OCI-LY1 (cell line): ENCODE measurements around the gene GRIK3.
"Not testable (repeated sequence)": the region's sequence is repeated elsewhere in the genome, so short reads cannot be mapped to it uniquely, and the experiment has no call there.

ENCODE experiments used
- H2AFZ ChIP-seq: fragments of 200-600 bp; sonication (generic), shearing (Covaris generic); 2 replicates; pipeline ENCODE4 v1.6.0; 2014; ENCODE audit warnings: antibody characterized with exemption, mild to moderate bottlenecking, low read length
- H3F3A ChIP-seq: fragments of 200-600 bp; sonication (generic), shearing (Covaris generic); 2 replicates; pipeline ENCODE4 v1.6.0; 2014; ENCODE audit warnings: mild to moderate bottlenecking, antibody characterized with exemption, low read length, moderate library complexity; ENCODE audit not compliant: insufficient read depth
- H3K27ac ChIP-seq: fragments of 200-600 bp; sonication (generic); 2 replicates; pipeline ENCODE4 v1.5.1; 2014; ENCODE audit warnings: low read length, mixed run types, mild to moderate bottlenecking, low read depth; ENCODE audit not compliant: poor library complexity, severe bottlenecking
- H3K27me3 ChIP-seq: fragments of 200-600 bp; sonication (generic); 2 replicates; pipeline ENCODE4 v1.6.0; 2014; ENCODE audit warnings: antibody characterized with exemption, mild to moderate bottlenecking, low read length, moderate library complexity; ENCODE audit not compliant: insufficient read depth
- H3K36me3 ChIP-seq: fragments of 200-600 bp; sonication (generic); 2 replicates; pipeline ENCODE4 v1.6.1; 2014; ENCODE audit warnings: mild to moderate bottlenecking, antibody characterized with exemption, low read length, moderate library complexity, mixed read lengths; ENCODE audit not compliant: insufficient read depth
- H3K4me1 ChIP-seq: fragments of 200-600 bp; sonication (generic); 2 replicates; pipeline ENCODE4 v1.5.1; 2014; ENCODE audit warnings: mild to moderate bottlenecking, low read length, moderate library complexity; ENCODE audit not compliant: insufficient read depth, severe bottlenecking
- H3K4me2 ChIP-seq: fragments of 200-600 bp; sonication (generic), shearing (Covaris generic); 2 replicates; pipeline ENCODE4 v1.6.1; 2014; ENCODE audit warnings: low read length
- H3K4me3 ChIP-seq: fragments of 200-600 bp; sonication (generic); 2 replicates; pipeline ENCODE4 v1.5.1; 2014; ENCODE audit warnings: low read length, low read depth, mild to moderate bottlenecking, mixed read lengths; ENCODE audit not compliant: poor library complexity, severe bottlenecking
- H3K79me2 ChIP-seq: fragments of 200-600 bp; shearing (Covaris generic); 2 replicates; pipeline ENCODE4 v1.6.1; 2016; ENCODE audit warnings: mixed run types, low read length, mixed read lengths; ENCODE audit not compliant: insufficient read depth
- H3K9ac ChIP-seq: fragments of 200-600 bp; sonication (generic), shearing (Covaris generic); 2 replicates; pipeline ENCODE4 v1.6.1; 2014; ENCODE audit warnings: mild to moderate bottlenecking, low read length, mixed read lengths
- H3K9me2 ChIP-seq: fragments of 200-600 bp; sonication (generic), shearing (Covaris generic); 2 replicates; pipeline ENCODE4 v1.6.1; 2014; ENCODE audit warnings: low read depth, mild to moderate bottlenecking, low read length, mixed read lengths
- H3K9me3 ChIP-seq: fragments of 200-600 bp; shearing (Covaris generic); 2 replicates; pipeline ENCODE4 v1.6.1; 2014; ENCODE audit warnings: low read length, mixed read lengths
- H4K20me1 ChIP-seq: fragments of 200-600 bp; sonication (generic), shearing (Covaris generic); 2 replicates; pipeline ENCODE4 v1.6.0; 2016; ENCODE audit warnings: mild to moderate bottlenecking, low read length; ENCODE audit not compliant: insufficient read depth
- EZH2 ChIP-seq: fragments of 200-600 bp; sonication (generic), shearing (Covaris generic); IDR thresholded peaks from 2 replicates; pipeline ENCODE4 v1.8.0; 2017; ENCODE audit warnings: borderline replicate concordance, mixed run types, mild to moderate bottlenecking, antibody characterized with exemption, low read length, moderate library complexity, mixed read lengths
- TF ChIP-seq, protein P1 (sequence below): fragments of 200-600 bp; sonication (generic), shearing (Covaris generic); IDR thresholded peaks from 2 replicates; pipeline ENCODE4 v1.5.1; 2017; ENCODE audit warnings: mild to moderate bottlenecking, antibody characterized with exemption, low read length, moderate library complexity, mixed read lengths

The GRIK3 gene

DNA sequence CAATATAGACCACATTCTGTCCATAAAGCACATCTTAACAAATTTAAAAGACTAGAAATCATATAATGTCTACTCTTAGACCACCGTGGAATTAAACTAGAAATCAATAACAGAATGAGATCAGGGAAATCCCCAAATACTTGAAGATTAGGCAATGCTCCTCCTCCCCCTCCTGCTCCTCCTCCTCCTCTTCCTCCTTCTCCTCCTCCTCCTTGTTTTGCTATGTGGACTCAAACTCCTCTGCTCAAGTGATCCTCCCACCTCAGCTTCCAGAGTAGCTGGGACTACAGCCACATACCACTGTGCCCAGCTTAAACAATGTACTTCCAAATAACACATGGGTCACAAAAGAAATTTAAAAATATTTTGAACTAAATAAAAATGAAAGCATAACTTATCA lies 134.2 kb downstream of the GRIK3 start:
- no peaks in the 10 kb centered on the region for H3K27me3 ChIP-seq
- H2AFZ ChIP-seq = no peak overlapping the region
- H3K27ac ChIP-seq = no peak overlapping the region
- TF ChIP-seq EZH2 = no peak
- TF ChIP-seq, protein P1, sequence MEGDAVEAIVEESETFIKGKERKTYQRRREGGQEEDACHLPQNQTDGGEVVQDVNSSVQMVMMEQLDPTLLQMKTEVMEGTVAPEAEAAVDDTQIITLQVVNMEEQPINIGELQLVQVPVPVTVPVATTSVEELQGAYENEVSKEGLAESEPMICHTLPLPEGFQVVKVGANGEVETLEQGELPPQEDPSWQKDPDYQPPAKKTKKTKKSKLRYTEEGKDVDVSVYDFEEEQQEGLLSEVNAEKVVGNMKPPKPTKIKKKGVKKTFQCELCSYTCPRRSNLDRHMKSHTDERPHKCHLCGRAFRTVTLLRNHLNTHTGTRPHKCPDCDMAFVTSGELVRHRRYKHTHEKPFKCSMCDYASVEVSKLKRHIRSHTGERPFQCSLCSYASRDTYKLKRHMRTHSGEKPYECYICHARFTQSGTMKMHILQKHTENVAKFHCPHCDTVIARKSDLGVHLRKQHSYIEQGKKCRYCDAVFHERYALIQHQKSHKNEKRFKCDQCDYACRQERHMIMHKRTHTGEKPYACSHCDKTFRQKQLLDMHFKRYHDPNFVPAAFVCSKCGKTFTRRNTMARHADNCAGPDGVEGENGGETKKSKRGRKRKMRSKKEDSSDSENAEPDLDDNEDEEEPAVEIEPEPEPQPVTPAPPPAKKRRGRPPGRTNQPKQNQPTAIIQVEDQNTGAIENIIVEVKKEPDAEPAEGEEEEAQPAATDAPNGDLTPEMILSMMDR = no peak
- no peaks in the 10 kb centered on the region for H4K20me1 ChIP-seq
- H3K79me2 ChIP-seq = no peaks in the 10 kb centered on the region
- no peaks in the 10 kb centered on the region for H3K9me2 ChIP-seq
- no peaks in the 10 kb centered on the region for H3K9me3 ChIP-seq
- H3F3A ChIP-seq = no peaks in the 10 kb centered on the region
- no peaks in the 10 kb centered on the region for H3K36me3 ChIP-seq
- H3K4me2 ChIP-seq = no peak overlapping the region
- H3K4me1 ChIP-seq = no peaks in the 10 kb centered on the region
- H3K9ac ChIP-seq = no peak overlapping the region
- H3K4me3 ChIP-seq = no peak overlapping the region

DNA sequence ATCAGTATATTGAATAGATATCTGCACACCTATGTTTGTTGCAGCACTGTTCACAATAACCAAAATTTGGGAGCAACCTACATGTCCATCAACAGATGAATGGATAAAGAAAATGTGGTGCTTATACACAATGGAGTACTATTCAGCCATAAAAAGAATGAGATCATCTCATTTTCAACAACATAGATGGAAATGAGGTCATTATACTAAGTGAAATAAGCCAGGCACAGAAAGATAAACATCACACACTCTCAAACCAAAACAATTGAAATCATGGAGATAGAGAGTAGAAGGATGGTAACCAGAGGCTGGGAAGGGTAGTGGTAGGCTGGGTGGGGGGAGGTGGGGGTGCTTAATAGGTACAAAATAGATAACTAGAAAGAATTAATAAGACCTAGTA lies 136.5 kb downstream of the GRIK3 start:
- not testable (repeated sequence) for H3K79me2 ChIP-seq, H2AFZ ChIP-seq, H3K4me2 ChIP-seq, H3K9me3 ChIP-seq, H4K20me1 ChIP-seq, H3F3A ChIP-seq, H3K27me3 ChIP-seq, H3K36me3 ChIP-seq, H3K9me2 ChIP-seq, H3K4me1 ChIP-seq, H3K4me3 ChIP-seq, H3K9ac ChIP-seq, H3K27ac ChIP-seq

DNA sequence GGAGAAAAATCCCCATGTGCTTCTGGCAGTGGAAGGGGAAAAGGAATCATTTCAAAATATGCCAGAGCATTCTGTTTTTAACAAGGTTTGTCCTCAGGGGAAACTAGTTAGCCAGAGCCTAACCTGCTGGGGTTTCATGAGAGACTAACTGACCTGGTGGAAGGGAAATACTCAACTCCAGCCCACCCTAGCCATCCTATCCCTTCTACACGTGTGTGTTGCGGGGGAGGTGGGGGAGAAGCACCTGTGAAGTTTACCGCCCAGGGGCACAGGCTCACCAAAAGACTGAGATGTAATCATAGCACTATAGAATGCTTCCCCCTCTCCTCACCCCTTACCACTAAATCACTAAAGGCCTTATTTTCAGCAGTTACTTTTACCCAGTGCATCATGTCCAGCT lies 139.5 kb downstream of the GRIK3 start:
- H3K9me2 ChIP-seq = no peaks in the 10 kb centered on the region
- H2AFZ ChIP-seq = no peak overlapping the region
- no peak overlapping the region for H3K27ac ChIP-seq
- H3F3A ChIP-seq = no peaks in the 10 kb centered on the region
- no peaks in the 10 kb centered on the region for H3K4me1 ChIP-seq
- H4K20me1 ChIP-seq = no peaks in the 10 kb centered on the region
- no peaks in the 10 kb centered on the region for H3K9me3 ChIP-seq
- H3K4me3 ChIP-seq = no peak overlapping the region
- H3K36me3 ChIP-seq = no peaks in the 10 kb centered on the region
- no peak overlapping the region for H3K4me2 ChIP-seq
- H3K27me3 ChIP-seq = 0 out of 2 replicates have a peak, but pooled peaks cover 3% of the 10 kb centered on the region
- H3K79me2 ChIP-seq = no peaks in the 10 kb centered on the region
- TF ChIP-seq EZH2 = no peak
- TF ChIP-seq, protein P1 = no peak
- H3K9ac ChIP-seq = no peak overlapping the region

DNA sequence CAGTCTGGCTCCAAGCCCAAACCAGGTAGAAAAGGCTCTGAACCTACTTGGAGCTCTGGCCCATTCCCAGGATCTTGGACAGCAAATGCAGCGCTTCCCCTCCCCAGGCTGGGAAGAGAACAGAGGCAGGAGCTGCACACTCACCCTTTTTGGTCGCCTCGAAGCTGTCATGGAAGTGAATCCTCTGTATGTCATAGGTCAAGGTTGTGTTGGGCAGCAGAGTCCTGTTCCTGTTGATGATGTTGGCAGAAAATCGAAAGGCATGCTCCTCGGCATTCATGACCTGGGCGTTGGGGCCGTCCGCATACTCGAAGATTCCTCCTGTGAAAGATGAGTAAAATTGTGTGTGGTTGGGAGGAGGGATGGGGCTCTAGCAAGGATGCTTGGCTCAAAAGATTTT lies 143.5 kb downstream of the GRIK3 start:
- H3K27ac ChIP-seq = no peak overlapping the region
- TF ChIP-seq, protein P1 = no peak
- no peak for TF ChIP-seq EZH2
- no peaks in the 10 kb centered on the region for H3K9me3 ChIP-seq
- no peaks in the 10 kb centered on the region for H3K4me1 ChIP-seq
- H3K4me2 ChIP-seq = no peak overlapping the region
- no peak overlapping the region for H3K9ac ChIP-seq
- no peaks in the 10 kb centered on the region for H3F3A ChIP-seq
- no peaks in the 10 kb centered on the region for H4K20me1 ChIP-seq
- H3K79me2 ChIP-seq = no peaks in the 10 kb centered on the region
- no peak overlapping the region for H3K4me3 ChIP-seq
- H3K27me3 ChIP-seq = 0 out of 2 replicates have a peak, but pooled peaks cover 3% of the 10 kb centered on the region
- H3K9me2 ChIP-seq = no peaks in the 10 kb centered on the region
- no peak overlapping the region for H2AFZ ChIP-seq
- no peaks in the 10 kb centered on the region for H3K36me3 ChIP-seq
